Heart left ventricle (tissue), 13 donors: ENCODE measurements around the gene PHB1.

Experiments
- CTCF ChIP-seq, 12 donors: fragments of 200-600 bp; sonication (generic) in 4 of 12; IDR thresholded peaks; one replicate each; pipeline versions ENCODE4 v1.5.0 to v1.8.0; 2018 to 2022; ENCODE audit warnings: antibody characterized with exemption in 12 of 12, mild to moderate bottlenecking in 5 of 12
- POLR2A ChIP-seq, 2 donors: fragments of 450-650 bp; IDR thresholded peaks; one replicate each; pipeline ENCODE4 v1.6.1; 2017; ENCODE audit warnings: antibody characterized with exemption in 2 of 2, mild to moderate bottlenecking in 2 of 2, moderate library complexity in 2 of 2
- donor health status: ischemic (EF 13 %, LVEDD 7.1; RV severe dilation, severe dysfunction).
- donor health status: DM: no; HTN: yes; CAD: no.
- donor health status: DM: no; HTN: no; CAD: no.
- donor health status: ischemic (EF 25% LVEDD 6.9; RV normal size, moderate dysfunction).
- donor health status: ischemic (EF 25% LVEDD 5.7; RV mildly dilated, moderate dysfunction).
- donor health status: ischemic (EF 35%, LVEDD 5.7; RV mildly dilated, moderate dysfunction).
- donor health status: nonischemic (EF 11% LVEDD 7.7; RV severe dilation, severe dysfunction).
- donor health status: DM: yes; HTN: yes; CAD: no.
- donor health status: PGD.
- donor health status: ischemic (EF 29% LVEDD 5.4; RV normal size, mild dysfunction).
- donor health status: nonischemic (EF 23%, LVEDD 6.1; RV moderate dilation, normal function).

DNA sequence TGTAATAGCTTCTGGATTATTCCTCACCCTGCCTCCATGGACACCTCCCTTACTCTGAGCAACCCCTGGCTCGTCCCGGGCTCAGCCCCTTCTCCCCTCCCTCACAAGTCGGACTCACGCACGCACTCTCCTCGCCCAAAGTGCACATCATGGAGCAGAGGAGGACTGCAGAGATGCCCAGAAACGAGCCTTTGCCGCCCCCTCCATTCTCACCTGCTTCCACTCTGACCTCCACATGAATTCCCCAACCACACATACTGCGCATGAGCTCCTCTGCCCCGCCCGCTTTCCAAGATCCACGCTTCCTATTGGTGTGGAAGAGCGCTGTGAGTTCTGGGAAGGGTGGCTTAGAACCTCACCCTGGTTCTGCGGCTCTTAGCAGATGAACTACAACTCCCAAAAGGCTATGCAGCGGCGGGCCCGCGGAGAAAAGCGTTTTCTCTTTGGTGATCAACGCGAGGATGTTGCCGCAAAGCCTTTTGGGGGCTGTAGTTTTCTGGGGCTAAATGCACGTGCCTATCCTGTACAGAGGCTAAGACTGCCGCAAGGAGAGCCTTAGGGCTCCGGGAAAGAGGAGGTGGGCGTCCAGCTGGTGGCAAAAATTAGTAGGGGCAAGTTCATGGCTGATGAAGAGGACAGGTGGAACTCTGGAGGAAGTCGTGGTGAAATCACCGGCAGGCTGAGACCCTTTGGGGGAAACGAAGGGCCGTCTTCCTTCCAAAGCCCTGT, at the start of gene PHB1:
- TF ChIP-seq CTCF (IDR thresholded peaks at IDR 0.05) = no peak
- peak in 1 of 2 donors; percentile 53 for TF ChIP-seq POLR2A (IDR thresholded peaks at IDR 0.05)
